ENCODE measurements around the gene RELL2. TPM values are rescaled to one million over a fixed set of nuclear protein-coding genes. Genes with fewer than 3 reads are reported as not detected.
A peak's percentile ranks its signal among the peaks of the same experiment; 100 is the strongest.

The RELL2 gene
- total RNA-seq, 1 experiment from 2014 or later: 13.3 TPM

DNA sequence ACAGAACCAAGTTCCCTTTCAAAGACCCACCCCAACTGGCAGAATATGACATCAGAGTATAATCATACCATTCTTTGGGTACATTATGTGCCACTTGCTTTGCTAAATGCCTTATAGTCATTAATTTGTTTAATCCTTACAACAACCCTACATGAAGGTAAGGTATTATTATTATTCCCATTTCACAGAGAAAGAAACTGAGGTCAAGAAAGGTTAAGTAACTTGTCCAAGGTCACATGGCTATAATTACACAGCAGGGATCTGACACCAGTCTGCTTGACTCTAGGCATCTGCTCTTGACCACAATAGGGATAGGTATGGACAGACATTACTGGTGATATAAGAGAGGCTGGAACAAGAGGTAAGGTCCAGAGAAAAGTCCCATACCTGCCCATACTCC is 13.2 kb downstream of the RELL2 start:
- TSS peak; percentile 69 for BruUV-seq (replicated peaks)
- DNase-seq (ENCODE audit: low read depth, low spot score) (no peak), ATAC-seq (no peak)
- TF ChIP-seq, protein P1, sequence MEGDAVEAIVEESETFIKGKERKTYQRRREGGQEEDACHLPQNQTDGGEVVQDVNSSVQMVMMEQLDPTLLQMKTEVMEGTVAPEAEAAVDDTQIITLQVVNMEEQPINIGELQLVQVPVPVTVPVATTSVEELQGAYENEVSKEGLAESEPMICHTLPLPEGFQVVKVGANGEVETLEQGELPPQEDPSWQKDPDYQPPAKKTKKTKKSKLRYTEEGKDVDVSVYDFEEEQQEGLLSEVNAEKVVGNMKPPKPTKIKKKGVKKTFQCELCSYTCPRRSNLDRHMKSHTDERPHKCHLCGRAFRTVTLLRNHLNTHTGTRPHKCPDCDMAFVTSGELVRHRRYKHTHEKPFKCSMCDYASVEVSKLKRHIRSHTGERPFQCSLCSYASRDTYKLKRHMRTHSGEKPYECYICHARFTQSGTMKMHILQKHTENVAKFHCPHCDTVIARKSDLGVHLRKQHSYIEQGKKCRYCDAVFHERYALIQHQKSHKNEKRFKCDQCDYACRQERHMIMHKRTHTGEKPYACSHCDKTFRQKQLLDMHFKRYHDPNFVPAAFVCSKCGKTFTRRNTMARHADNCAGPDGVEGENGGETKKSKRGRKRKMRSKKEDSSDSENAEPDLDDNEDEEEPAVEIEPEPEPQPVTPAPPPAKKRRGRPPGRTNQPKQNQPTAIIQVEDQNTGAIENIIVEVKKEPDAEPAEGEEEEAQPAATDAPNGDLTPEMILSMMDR (IDR thresholded peaks at IDR 0.05): no peak
- TF ChIP-seq, protein P2, sequence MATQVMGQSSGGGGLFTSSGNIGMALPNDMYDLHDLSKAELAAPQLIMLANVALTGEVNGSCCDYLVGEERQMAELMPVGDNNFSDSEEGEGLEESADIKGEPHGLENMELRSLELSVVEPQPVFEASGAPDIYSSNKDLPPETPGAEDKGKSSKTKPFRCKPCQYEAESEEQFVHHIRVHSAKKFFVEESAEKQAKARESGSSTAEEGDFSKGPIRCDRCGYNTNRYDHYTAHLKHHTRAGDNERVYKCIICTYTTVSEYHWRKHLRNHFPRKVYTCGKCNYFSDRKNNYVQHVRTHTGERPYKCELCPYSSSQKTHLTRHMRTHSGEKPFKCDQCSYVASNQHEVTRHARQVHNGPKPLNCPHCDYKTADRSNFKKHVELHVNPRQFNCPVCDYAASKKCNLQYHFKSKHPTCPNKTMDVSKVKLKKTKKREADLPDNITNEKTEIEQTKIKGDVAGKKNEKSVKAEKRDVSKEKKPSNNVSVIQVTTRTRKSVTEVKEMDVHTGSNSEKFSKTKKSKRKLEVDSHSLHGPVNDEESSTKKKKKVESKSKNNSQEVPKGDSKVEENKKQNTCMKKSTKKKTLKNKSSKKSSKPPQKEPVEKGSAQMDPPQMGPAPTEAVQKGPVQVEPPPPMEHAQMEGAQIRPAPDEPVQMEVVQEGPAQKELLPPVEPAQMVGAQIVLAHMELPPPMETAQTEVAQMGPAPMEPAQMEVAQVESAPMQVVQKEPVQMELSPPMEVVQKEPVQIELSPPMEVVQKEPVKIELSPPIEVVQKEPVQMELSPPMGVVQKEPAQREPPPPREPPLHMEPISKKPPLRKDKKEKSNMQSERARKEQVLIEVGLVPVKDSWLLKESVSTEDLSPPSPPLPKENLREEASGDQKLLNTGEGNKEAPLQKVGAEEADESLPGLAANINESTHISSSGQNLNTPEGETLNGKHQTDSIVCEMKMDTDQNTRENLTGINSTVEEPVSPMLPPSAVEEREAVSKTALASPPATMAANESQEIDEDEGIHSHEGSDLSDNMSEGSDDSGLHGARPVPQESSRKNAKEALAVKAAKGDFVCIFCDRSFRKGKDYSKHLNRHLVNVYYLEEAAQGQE (IDR thresholded peaks at IDR 0.05; ENCODE audit: insufficient read depth in 1 of 2, low read depth in 2 of 2, low read length in 1 of 2): no peak
- TF ChIP-seq SIN3A (IDR thresholded peaks at IDR 0.05; ENCODE audit: borderline replicate concordance, insufficient read depth, low read depth, low read length): no peak
- TF ChIP-seq TCF7L2 (IDR thresholded peaks at IDR 0.05; ENCODE audit: low read depth, low read length): no peak
- TF ChIP-seq POLR2AphosphoS5 (IDR thresholded peaks at IDR 0.05; ENCODE audit: low read depth, low read length): no peak
- Histone ChIP-seq H3K36me3 (ENCODE audit: control insufficient read depth, insufficient read depth, low read length) (no peaks in the 10 kb centered on the region), H3K9me3 (ENCODE audit: control insufficient read depth, insufficient read depth, low read depth, low read length) (no peaks in the 10 kb centered on the region), H3K27me3 (ENCODE audit: control insufficient read depth, insufficient read depth, low read length) (no peaks in the 10 kb centered on the region), H3K4me1 (ENCODE audit: control insufficient read depth, insufficient read depth, low read length) (no peaks in the 10 kb centered on the region), H3K27ac (ENCODE audit: low read length) (no peak overlapping the region), H3K4me3 (ENCODE audit: low read depth in 2 of 2, low read length in 2 of 2) (no peak overlapping the region)
- POLR2A ChIA-PET: no interaction called here
- intact Hi-C loops (cut with micrococcal nuclease; ENCODE audit: unreplicated experiment): no loop called here
- CTCF ChIA-PET: no interaction called here
- in situ Hi-C loops (cut with HindIII; ENCODE audit: low pct_unique_long_range_greater_than_20kb, low sequenced_read_pairs): no loop called here

DNA sequence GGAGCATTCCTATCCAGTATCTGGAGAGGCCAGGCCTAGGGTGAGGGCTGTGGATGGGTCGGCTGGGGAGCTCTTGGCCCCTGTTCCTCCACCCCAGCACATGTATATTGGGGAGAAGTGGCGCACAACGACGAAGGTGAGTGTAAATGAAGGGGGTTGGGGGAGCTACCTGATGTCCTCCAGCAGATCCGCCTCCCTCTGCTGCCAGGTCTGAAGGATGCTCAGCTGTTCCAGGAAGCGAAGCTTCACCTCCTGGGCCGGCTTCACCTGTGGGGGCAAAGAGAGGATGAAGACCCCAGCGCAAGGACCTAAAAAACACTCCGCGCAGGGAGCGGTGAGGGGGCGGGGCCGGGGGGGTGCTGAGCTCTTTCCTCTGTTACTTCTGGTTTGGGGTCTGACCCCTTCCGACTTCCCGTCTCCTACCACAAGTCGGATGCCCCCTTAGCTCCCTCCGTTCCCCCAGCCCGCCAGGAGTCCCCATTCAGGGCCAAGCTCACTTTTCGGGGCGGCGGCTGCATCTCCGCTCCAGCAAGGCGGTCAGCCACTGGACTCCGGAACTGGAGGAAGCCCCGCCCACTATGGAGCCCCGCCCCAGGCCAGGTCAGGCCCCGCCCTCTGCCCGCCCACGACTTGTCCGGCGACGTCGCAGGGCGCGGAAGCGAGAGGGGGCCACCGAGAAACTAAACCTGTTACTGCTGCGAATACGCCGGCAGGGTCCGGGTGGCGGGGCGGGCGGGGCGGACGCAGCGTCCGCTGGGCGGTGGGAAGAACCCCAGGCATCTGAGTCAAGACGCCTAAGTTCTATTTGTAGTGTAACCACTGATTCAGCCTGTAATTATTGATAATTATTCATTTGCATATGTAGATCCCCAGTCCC is 14.3 kb downstream of the RELL2 start, which contains the start of gene FCHSD1:
TSS of gene FCHSD1 (minus strand) at position 568 of the 877 bp plus-strand sequence. CDS start at position 518, 50 bp downstream.
- Histone ChIP-seq H3K9me3 (ENCODE audit: control insufficient read depth, insufficient read depth, low read depth, low read length) (no peaks in the 10 kb centered on the region), H3K4me3 (ENCODE audit: low read depth in 2 of 2, low read length in 2 of 2) (peak within 1 kb of the TSS; percentile 65 to 75), H3K36me3 (ENCODE audit: control insufficient read depth, insufficient read depth, low read length) (no peaks in the 10 kb centered on the region), H3K4me1 (ENCODE audit: control insufficient read depth, insufficient read depth, low read length) (no peaks in the 10 kb centered on the region), H3K27ac (ENCODE audit: low read length) (peak within 1 kb of the TSS; percentile 68), H3K27me3 (ENCODE audit: control insufficient read depth, insufficient read depth, low read length) (no peaks in the 10 kb centered on the region)
- intact Hi-C loops (cut with micrococcal nuclease; ENCODE audit: unreplicated experiment): no loop called here
- POLR2A ChIA-PET: interaction anchor here (0.5 kb wide), 1 partner anchor 219 kb away, joined by 3 read pairs; no protein-coding TSS in a partner anchor
- BruUV-seq (replicated peaks): no TSS peak
- in situ Hi-C loops (cut with HindIII; ENCODE audit: low pct_unique_long_range_greater_than_20kb, low sequenced_read_pairs): no loop called here
- TF ChIP-seq POLR2AphosphoS5 (IDR thresholded peaks at IDR 0.05; ENCODE audit: low read depth, low read length) (peak; percentile 39; the same call in 1 of the 2 replicates), TCF7L2 (IDR thresholded peaks at IDR 0.05; ENCODE audit: low read depth, low read length) (no peak)
- TF ChIP-seq, protein P1 (IDR thresholded peaks at IDR 0.05): no peak
- DNase-seq (ENCODE audit: low read depth, low spot score) (peak; percentile 46), ATAC-seq (peak; percentile 97)
- CTCF ChIA-PET: interaction anchor here (1.1 kb wide), 1 partner anchor 364 kb away, joined by 3 read pairs; no protein-coding TSS in a partner anchor
